ENCODE measurements around the gene DNM3. TPM values are rescaled to one million over a fixed set of nuclear protein-coding genes. Genes with fewer than 3 reads are reported as not detected.

The DNM3 gene
- total RNA-seq, 1 donor from 2014 or later: 1.8 TPM

DNA sequence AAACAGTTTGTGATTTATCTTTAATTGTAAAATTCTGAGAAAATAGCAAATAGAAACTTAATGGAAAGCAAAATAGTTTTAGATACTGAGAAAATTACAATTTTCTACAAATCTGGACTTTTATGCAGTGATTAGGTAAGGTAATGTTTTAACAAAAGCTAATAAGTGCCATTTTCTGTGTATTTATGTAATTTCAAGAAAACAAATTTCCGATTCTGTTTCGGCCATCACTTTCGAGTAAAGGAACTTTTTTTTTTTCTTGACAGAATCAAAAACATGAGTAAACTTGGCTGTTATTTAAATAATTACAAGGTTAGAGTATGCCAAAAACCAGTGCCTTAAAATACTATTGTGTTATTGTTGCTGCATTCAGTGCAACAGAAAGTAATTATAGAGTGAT is 298.8 kb downstream of the DNM3 start:
- H3K4me3 ChIP-seq (ENCODE audit: low read depth, low read length): no peak overlapping the region
- DNase-seq (ENCODE audit: low read depth): no peak
- no peak for TF ChIP-seq CTCF (conservative IDR thresholded peaks at IDR 0.05; ENCODE audit: low read depth, low read length)

- no peak for DNase-seq (ENCODE audit: low read depth)
- no peak for TF ChIP-seq CTCF (conservative IDR thresholded peaks at IDR 0.05; ENCODE audit: low read depth, low read length)
- H3K4me3 ChIP-seq (ENCODE audit: low read depth, low read length): no peak overlapping the region
These were observed 299.3 kb downstream of the DNM3 start for GRCh38 chr1:172140591-172140990.

DNA sequence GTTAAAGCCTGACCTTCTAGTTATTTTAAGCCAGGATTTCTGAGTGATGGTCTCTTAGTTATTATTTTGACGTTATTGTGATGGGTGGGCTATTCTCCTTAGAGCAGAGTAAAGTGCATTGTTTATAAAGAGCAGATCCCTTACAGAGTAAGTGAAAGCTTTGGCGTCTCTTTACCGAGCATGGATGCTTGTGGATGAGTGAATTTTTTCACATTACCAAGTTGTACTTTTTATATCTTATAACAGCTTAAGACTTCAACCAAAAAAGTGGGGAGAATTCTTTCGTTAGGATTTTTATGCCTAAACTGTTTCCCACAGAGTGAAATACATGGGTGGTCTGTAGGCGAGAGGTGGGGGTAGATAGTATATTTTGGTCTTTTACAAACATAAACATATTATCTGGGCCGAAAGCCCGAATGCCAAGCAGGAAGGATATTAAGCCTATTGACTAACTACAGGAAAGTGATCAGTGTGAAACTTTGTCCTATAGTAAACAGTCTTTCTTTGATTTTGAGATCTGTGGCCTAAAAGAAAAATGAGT is 300.1 kb downstream of the DNM3 start:
- TF ChIP-seq CTCF (conservative IDR thresholded peaks at IDR 0.05; ENCODE audit: low read depth, low read length): no peak
- DNase-seq (ENCODE audit: low read depth): no peak
- no peak overlapping the region for H3K4me3 ChIP-seq (ENCODE audit: low read depth, low read length)

DNA sequence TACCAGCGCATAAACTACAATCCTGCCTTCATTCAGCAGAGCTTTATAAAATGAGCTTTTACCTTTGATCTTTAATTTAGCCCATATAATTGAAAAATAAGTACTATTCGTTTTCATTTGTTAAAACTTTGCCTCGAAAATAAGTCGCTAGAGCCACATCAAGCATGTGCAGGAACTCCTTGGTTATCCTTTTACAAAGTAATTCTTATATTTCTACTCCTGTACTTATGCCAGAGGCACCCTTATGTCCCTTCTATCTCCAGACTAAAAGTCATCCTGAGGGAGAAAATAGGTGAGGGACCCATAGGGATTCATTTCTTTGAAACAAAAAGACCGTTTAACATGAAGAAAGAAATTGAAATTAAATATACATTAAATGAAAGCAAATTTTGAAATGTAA is 301.0 kb downstream of the DNM3 start:
- no peak for TF ChIP-seq CTCF (conservative IDR thresholded peaks at IDR 0.05; ENCODE audit: low read depth, low read length)
- DNase-seq (ENCODE audit: low read depth): no peak
- H3K4me3 ChIP-seq (ENCODE audit: low read depth, low read length): no peak overlapping the region

- H3K4me3 ChIP-seq (ENCODE audit: low read depth, low read length): no peak overlapping the region
- no peak for DNase-seq (ENCODE audit: low read depth)
- no peak for TF ChIP-seq CTCF (conservative IDR thresholded peaks at IDR 0.05; ENCODE audit: low read depth, low read length)
These were observed 302.2 kb downstream of the DNM3 start for GRCh38 chr1:172143384-172144055.

DNA sequence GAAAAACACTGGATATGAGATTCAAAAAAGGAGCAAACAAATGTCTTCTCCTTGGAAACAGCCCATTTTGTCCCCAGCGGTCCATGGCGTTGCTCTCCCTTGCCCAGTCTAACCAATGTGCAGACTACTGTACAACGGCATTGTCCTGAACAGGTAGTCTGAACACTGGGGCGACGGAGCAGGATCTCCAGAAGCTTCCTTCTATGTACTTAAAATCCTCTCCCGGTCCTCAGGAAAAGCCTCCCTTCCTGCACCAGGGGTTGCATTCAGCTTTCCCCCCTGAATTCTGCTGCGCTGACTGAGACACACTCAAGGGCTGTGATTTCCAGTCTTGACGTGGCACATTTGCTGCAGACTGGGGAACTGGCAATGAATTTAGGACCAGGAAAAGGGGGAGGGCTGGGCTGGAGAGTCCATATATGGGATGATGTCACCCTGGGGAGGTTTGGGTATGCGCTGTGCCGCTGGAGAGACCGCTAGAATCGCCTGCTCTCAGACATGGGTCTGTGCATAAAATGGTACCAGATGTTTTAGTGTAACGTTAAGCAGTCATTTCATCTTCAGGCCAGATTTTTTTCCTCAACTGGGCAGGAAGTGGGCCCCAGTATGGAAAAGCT is 303.3 kb downstream of the DNM3 start:
- H3K4me3 ChIP-seq (ENCODE audit: low read depth, low read length): no peak overlapping the region
- no peak for TF ChIP-seq CTCF (conservative IDR thresholded peaks at IDR 0.05; ENCODE audit: low read depth, low read length)
- no peak for DNase-seq (ENCODE audit: low read depth)

Measured in epithelial cell of proximal tubule (primary cell).